Astrocyte (in vitro differentiated cells and primary cell): ENCODE data around the gene NCAPG. TPM values are rescaled to one million over a fixed set of nuclear protein-coding genes. Genes with fewer than 3 reads are reported as not detected.
"Not testable (repeated sequence)": the region's sequence is repeated elsewhere in the genome, so short reads cannot be mapped to it uniquely, and the experiment has no call there.

Experiments
- DNase-seq: peaks from one replicate; pipeline ENCODE4 v3.0.0-alpha.2; 2010; ENCODE audit warnings: low read depth
- FAIRE-seq: peaks from 2 replicates; lab custom pipeline; 2011; peaks lifted over from hg19 to GRCh38; lab: Jason Lieb, UNC
- H2AFZ ChIP-seq: 2 replicates; pipeline ENCODE4 v1.6.0; 2012; ENCODE audit warnings: low read depth, low read length, inconsistent platforms
- H3K27ac ChIP-seq: 2 replicates; pipeline ENCODE4 v1.5.1; 2011; ENCODE audit warnings: low read depth, low read length, inconsistent platforms
- H3K27me3 ChIP-seq: 2 replicates; pipeline ENCODE4 v1.6.0; 2011; ENCODE audit warnings: low read length, inconsistent platforms; ENCODE audit not compliant: insufficient read depth
- H3K36me3 ChIP-seq: 2 replicates; pipeline ENCODE4 v1.5.1; 2011; ENCODE audit warnings: low read length, inconsistent platforms; ENCODE audit not compliant: insufficient read depth
- H3K4me1 ChIP-seq: 2 replicates; pipeline ENCODE4 v1.5.1; 2011; ENCODE audit warnings: low read length, inconsistent platforms; ENCODE audit not compliant: insufficient read depth
- H3K4me2 ChIP-seq: 2 replicates; pipeline ENCODE4 v1.6.0; 2012; ENCODE audit warnings: low read length, inconsistent platforms
- H3K4me3 ChIP-seq: 2 replicates; pipeline ENCODE4 v1.5.1; 2011; ENCODE audit warnings: low read depth, mild to moderate bottlenecking, low read length, inconsistent platforms; ENCODE audit not compliant: insufficient read depth
- H3K79me2 ChIP-seq: 2 replicates; pipeline ENCODE4 v1.6.0; 2012; ENCODE audit warnings: mild to moderate bottlenecking, low read length, inconsistent platforms; ENCODE audit not compliant: insufficient read depth
- H3K9ac ChIP-seq: 2 replicates; pipeline ENCODE4 v1.6.0; 2012; ENCODE audit warnings: mild to moderate bottlenecking, low read length, inconsistent platforms
- H3K9me3 ChIP-seq: 2 replicates; pipeline ENCODE4 v1.5.1; 2012; ENCODE audit warnings: low read depth, mild to moderate bottlenecking, low read length, inconsistent platforms; ENCODE audit not compliant: insufficient read depth
- H4K20me1 ChIP-seq: 2 replicates; pipeline ENCODE4 v1.6.0; 2012; ENCODE audit warnings: low read length, inconsistent platforms; ENCODE audit not compliant: insufficient read depth
- H3K27ac Mint-ChIP-seq: one replicate; pipeline ENCODE4 v1.8.0; 2021; ENCODE audit warnings: mild to moderate bottlenecking, mixed read lengths; ENCODE audit not compliant: unreplicated experiment
- H3K27me3 Mint-ChIP-seq: one replicate; pipeline ENCODE4 v1.8.0; 2021; ENCODE audit warnings: low read depth, mixed read lengths; ENCODE audit not compliant: unreplicated experiment
- H3K36me3 Mint-ChIP-seq: one replicate; pipeline ENCODE4 v1.8.0; 2021; ENCODE audit warnings: low read depth, mixed read lengths; ENCODE audit not compliant: unreplicated experiment
- H3K4me1 Mint-ChIP-seq: one replicate; pipeline ENCODE4 v1.8.0; 2021; ENCODE audit warnings: low read depth, mixed read lengths; ENCODE audit not compliant: unreplicated experiment
- H3K4me3 Mint-ChIP-seq: one replicate; pipeline ENCODE4 v1.8.0; 2021; ENCODE audit warnings: mild to moderate bottlenecking, moderate library complexity, mixed read lengths; ENCODE audit not compliant: unreplicated experiment
- H3K9me3 Mint-ChIP-seq: one replicate; pipeline ENCODE4 v1.8.0; 2021; ENCODE audit warnings: mild to moderate bottlenecking, mixed read lengths; ENCODE audit not compliant: unreplicated experiment
- EZH2 ChIP-seq: IDR thresholded peaks from 2 replicates; pipeline ENCODE4 v1.6.1; 2012; ENCODE audit warnings: mild to moderate bottlenecking, low read length, inconsistent platforms; ENCODE audit not compliant: insufficient read depth
- total RNA-seq: library from RNA; stranded (reverse); gene quantifications from 2 replicates; pipeline ENCODE4 v1.2.1, GENCODE V29; 2021
- TF ChIP-seq, protein P1 (sequence below): IDR thresholded peaks from 2 replicates; pipeline ENCODE4 v1.5.1; 2011; ENCODE audit warnings: low read depth, mild to moderate bottlenecking, inconsistent platforms, low read length, moderate library complexity; ENCODE audit not compliant: insufficient read depth

The NCAPG gene
- total RNA-seq, 1 donor from 2014 or later, result 4.7 TPM

DNA sequence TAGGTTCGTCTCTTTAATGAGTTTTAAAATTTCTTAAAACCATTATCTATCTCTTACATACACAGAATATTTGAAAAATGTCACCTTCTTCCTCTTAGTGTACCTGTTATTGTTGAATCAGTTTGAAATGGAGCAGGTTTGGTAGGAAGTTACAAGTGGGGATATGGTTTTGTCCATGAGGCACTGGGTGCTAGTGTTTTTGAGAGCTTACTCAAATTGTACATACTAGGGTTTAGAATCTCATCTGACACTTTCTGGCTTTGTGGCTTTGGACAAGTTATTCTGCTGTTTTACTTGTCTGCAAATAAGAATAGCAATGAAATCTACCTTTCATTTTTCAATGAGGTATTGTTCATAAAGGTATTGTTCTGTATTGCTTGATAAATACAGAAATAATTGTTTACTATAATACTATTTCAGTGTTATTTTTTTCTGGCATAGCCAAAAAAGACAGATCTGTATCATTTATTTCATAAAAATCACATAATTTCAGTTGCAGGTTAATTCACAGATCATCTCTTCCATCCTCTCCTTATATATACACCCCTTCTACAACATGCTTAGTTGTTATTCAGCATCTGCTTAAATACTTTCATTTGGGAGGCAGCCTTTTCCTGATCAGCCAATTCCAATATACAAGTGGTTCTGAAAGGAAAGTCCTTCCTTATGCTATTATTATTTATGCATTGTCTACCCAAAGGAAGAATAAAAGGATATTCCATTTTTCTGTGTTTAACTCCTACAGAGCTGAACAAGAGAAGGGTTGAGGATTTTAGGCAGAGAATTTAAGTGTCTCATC is 13.3 kb downstream of the NCAPG start:
- no peak for TF ChIP-seq EZH2
- TF ChIP-seq, protein P1, sequence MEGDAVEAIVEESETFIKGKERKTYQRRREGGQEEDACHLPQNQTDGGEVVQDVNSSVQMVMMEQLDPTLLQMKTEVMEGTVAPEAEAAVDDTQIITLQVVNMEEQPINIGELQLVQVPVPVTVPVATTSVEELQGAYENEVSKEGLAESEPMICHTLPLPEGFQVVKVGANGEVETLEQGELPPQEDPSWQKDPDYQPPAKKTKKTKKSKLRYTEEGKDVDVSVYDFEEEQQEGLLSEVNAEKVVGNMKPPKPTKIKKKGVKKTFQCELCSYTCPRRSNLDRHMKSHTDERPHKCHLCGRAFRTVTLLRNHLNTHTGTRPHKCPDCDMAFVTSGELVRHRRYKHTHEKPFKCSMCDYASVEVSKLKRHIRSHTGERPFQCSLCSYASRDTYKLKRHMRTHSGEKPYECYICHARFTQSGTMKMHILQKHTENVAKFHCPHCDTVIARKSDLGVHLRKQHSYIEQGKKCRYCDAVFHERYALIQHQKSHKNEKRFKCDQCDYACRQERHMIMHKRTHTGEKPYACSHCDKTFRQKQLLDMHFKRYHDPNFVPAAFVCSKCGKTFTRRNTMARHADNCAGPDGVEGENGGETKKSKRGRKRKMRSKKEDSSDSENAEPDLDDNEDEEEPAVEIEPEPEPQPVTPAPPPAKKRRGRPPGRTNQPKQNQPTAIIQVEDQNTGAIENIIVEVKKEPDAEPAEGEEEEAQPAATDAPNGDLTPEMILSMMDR, result no peak
- FAIRE-seq (no peak), DNase-seq (no peak)
- Mint-ChIP-seq H3K4me3 (no peak overlapping the region), H3K27ac (no peak overlapping the region), H3K27me3 (no peaks in the 10 kb centered on the region), H3K9me3 (no peaks in the 10 kb centered on the region), H3K36me3 (no peaks in the 10 kb centered on the region), H3K4me1 (no peaks in the 10 kb centered on the region)
- Histone ChIP-seq H3K9me3 (no peaks in the 10 kb centered on the region), H3K4me3 (no peak overlapping the region), H4K20me1 (no peaks in the 10 kb centered on the region), H3K27me3 (no peaks in the 10 kb centered on the region), H3K9ac (no peak overlapping the region), H3K27ac (no peak overlapping the region), H3K79me2 (peaks cover 59% of the 10 kb centered on the region), H2AFZ (no peak overlapping the region), H3K4me2 (no peak overlapping the region), H3K4me1 (no peaks in the 10 kb centered on the region), H3K36me3 (peaks cover 8% of the 10 kb centered on the region)

DNA sequence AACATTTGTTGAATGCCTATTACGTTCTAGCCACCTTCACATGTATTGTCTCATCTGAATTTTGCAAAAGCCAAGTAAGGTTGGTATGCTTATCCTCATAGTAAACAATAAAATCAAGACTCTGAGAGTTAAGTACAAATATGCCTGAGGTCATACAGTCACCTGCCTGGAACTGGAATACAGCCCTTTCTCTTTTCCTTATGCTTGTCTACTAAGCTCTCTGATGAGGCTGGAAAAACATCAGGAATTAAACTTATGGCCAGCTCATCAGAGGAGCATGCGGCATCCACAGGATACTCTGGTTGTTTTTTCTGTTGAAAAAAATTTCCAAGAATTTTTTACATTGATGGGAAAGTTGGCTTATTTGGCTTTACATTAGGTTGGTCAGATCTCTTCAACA is 35.5 kb downstream of the NCAPG start:
- Histone ChIP-seq H3K4me2 (peak overlapping the region; percentile 10), H3K4me1 (no peaks in the 10 kb centered on the region), H3K79me2 (no peaks in the 10 kb centered on the region), H3K27me3 (no peaks in the 10 kb centered on the region), H3K36me3 (peaks cover 7% of the 10 kb centered on the region), H3K27ac (no peak overlapping the region), H3K4me3 (no peak overlapping the region), H3K9ac (no peak overlapping the region), H3K9me3 (no peaks in the 10 kb centered on the region), H4K20me1 (no peaks in the 10 kb centered on the region), H2AFZ (no peak overlapping the region)
- no peaks in the 10 kb centered on the region for H3K27me3 Mint-ChIP-seq
- no peaks in the 10 kb centered on the region for H3K36me3 Mint-ChIP-seq
- FAIRE-seq (no peak), DNase-seq (no peak)
- TF ChIP-seq EZH2, result no peak
- TF ChIP-seq, protein P1, result no peak
- no peak overlapping the region for H3K27ac Mint-ChIP-seq
- no peak overlapping the region for H3K4me3 Mint-ChIP-seq
- peaks cover 8% of the 10 kb centered on the region for H3K4me1 Mint-ChIP-seq
- H3K9me3 Mint-ChIP-seq, result no peaks in the 10 kb centered on the region

DNA sequence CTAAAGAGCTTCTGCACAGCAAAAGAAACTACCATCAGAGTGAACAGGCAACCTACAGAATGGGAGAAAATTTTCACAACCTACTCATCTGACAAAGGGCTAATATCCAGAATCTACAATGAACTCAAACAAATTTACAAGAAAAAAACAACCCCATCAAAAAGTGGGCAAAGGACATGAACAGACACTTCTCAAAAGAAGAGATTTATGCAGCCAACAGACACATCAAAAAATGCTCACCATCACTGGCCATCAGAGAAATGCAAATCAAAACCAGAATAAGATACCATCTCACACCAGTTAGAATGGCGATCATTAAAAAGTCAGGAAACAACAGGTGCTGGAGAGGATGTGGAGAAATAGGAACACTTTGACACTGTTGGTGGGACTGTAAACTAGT is 39.5 kb downstream of the NCAPG start:
- not testable (repeated sequence) for H3K27ac ChIP-seq, H3K9me3 ChIP-seq, DNase-seq, H3K4me2 ChIP-seq, H3K4me3 ChIP-seq, FAIRE-seq, H3K27ac Mint-ChIP-seq, H3K4me1 ChIP-seq, H3K27me3 Mint-ChIP-seq, H3K9ac ChIP-seq, H3K4me3 Mint-ChIP-seq, H2AFZ ChIP-seq, H3K36me3 Mint-ChIP-seq, H3K9me3 Mint-ChIP-seq, H3K27me3 ChIP-seq, H3K79me2 ChIP-seq, H4K20me1 ChIP-seq, H3K4me1 Mint-ChIP-seq, H3K36me3 ChIP-seq
